ENCODE measurements around the gene RAD9A. TPM values are rescaled to one million over a fixed set of nuclear protein-coding genes. Genes with fewer than 3 reads are reported as not detected.

Gene RAD9A
- total RNA-seq, 1 experiment from 2014 or later = 20.9 TPM

GRCh38 chr11:67421430-67422031 is 29.7 kb downstream of the RAD9A start:
- Histone ChIP-seq H3K56ac (ENCODE audit: insufficient read length, low read depth, low read length) (no peak overlapping the region), H3K9ac (ENCODE audit: extremely low read depth, insufficient read length, low read length) (no peak overlapping the region), H3K14ac (ENCODE audit: insufficient read depth, low read length) (no peak overlapping the region), H3K4ac (ENCODE audit: low read depth, low read length) (no peak overlapping the region), H2BK120ac (ENCODE audit: low read depth, low read length, poor library complexity, severe bottlenecking) (no peak overlapping the region), H3T11ph (ENCODE audit: low read length) (no peak overlapping the region), H4K5ac (ENCODE audit: insufficient read length, low read depth, low read length) (no peak overlapping the region), H2BK20ac (ENCODE audit: low read depth, low read length, poor library complexity, severe bottlenecking) (no peak overlapping the region), H2BK5ac (ENCODE audit: insufficient read length, low read length) (no peak overlapping the region), H3K79me2 (ENCODE audit: insufficient read depth, low read length) (no peaks in the 10 kb centered on the region), H2AFZ (ENCODE audit: low read length) (no peak overlapping the region), H4K20me1 (ENCODE audit: control insufficient read depth, insufficient read depth, insufficient read length) (no peaks in the 10 kb centered on the region), H3K23ac (ENCODE audit: insufficient read length, low read depth, low read length) (no peak overlapping the region), H4K8ac (replicated peaks; ENCODE audit: insufficient read length, low read depth, low read length) (no peak overlapping the region), H3K4me1 (ENCODE audit: insufficient read depth, low read length) (no peaks in the 10 kb centered on the region), H4K91ac (ENCODE audit: insufficient read length, low read depth, low read length) (no peak overlapping the region), H3K79me1 (ENCODE audit: insufficient read depth, low read depth, low read length, poor library complexity, severe bottlenecking) (no peaks in the 10 kb centered on the region), H2BK12ac (ENCODE audit: insufficient read length, low read depth, low read length) (no peak overlapping the region), H3K23me2 (ENCODE audit: insufficient read length, low read depth, low read length, poor library complexity, severe bottlenecking) (no peaks in the 10 kb centered on the region), H2BK15ac (ENCODE audit: low read depth, low read length) (no peak overlapping the region), H3K27me3 (ENCODE audit: insufficient read depth, low read length) (no peaks in the 10 kb centered on the region), H3K9me3 (ENCODE audit: control insufficient read depth, low read depth, low read length) (no peaks in the 10 kb centered on the region), H3K18ac (ENCODE audit: insufficient read length, low read depth, low read length) (no peak overlapping the region), H3K4me2 (ENCODE audit: insufficient read depth, insufficient read length, low read length) (no peak overlapping the region), H3K27ac (ENCODE audit: insufficient read length, low read depth, low read length) (no peak overlapping the region), H2AK5ac (ENCODE audit: insufficient read length, low read length) (no peak overlapping the region)
- H3K4me3 Mint-ChIP-seq = peak overlapping the region; percentile 55 to 76
- peak overlapping the region in 2 of 3 experiments; percentile 77 to 83; a peak in 2 of 7 replicates for H3K27ac Mint-ChIP-seq
- no peak for DNase-seq
- TF ChIP-seq CTCF (conservative IDR thresholded peaks at IDR 0.05) = 0 out of 3 replicates have a peak, but pooled peaks have one; percentile 9
- no peaks in the 10 kb centered on the region for H3K9me3 Mint-ChIP-seq
- H3K36me3 Mint-ChIP-seq (ENCODE audit: insufficient read depth in 1 of 3, low read depth in 3 of 3) = peaks cover 0 to 1% (median 0%) of the 10 kb centered on the region in 3 experiments; a peak in 1 of 7 replicates
- WGBS (ENCODE audit: extremely low coverage, insufficient read length, low lambda C conversion rate) = no CpG with 5 or more reads among the region's 22 CpGs
- peaks cover 14% of the 10 kb centered on the region for H3K27me3 Mint-ChIP-seq (ENCODE audit: low read depth)
- H3K4me1 Mint-ChIP-seq = peaks cover 21 to 25% of the 10 kb centered on the region in 2 experiments

Data from H9 (cell line).